ENCODE results near the gene GTF2H4. TPM values are rescaled to one million over a fixed set of nuclear protein-coding genes. Genes with fewer than 3 reads are reported as not detected.
A peak's percentile ranks its signal among the peaks of the same experiment; 100 is the strongest.
"Not testable (repeated sequence)": the region's sequence is repeated elsewhere in the genome, so short reads cannot be mapped to it uniquely, and the experiment has no call there.

Gene GTF2H4
- total RNA-seq, 2 donors from 2014 or later, result 60.0 to 67.9 TPM

DNA sequence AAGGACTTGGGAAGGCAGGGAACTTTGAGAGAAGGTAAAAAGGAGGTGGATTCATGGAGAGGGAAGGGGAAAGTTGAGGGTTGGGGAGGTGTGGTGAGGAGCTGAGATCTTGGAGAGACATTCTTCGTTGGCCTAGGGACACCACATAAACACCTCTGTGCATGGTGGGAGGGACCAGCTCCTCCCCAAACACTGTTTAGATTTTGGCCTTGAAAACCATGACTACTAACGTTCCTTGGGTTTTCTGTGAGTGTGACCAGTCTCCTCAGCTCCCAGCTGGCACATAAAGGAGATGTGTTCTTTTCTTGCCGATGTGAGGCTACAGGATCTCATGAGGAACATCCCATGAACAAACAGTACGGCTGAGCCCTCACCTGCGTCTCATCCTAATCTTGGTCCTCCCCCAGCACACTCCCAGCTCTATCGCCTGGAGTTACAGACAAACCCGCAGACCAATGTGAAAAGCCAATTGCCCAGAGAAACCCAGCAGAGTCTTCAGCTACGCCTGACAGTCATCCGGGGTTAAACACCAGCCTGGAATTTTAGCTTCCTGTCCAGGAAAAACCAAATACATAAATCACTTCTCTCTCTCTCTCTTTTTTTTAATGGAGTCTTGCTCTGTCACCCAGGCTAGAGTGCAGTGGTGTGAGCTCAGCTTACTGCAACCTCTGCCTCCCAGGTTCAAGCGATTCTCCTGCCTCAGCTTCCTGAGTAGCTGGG lies 45.7 kb upstream of the GTF2H4 start:
- TF ChIP-seq, protein P1, sequence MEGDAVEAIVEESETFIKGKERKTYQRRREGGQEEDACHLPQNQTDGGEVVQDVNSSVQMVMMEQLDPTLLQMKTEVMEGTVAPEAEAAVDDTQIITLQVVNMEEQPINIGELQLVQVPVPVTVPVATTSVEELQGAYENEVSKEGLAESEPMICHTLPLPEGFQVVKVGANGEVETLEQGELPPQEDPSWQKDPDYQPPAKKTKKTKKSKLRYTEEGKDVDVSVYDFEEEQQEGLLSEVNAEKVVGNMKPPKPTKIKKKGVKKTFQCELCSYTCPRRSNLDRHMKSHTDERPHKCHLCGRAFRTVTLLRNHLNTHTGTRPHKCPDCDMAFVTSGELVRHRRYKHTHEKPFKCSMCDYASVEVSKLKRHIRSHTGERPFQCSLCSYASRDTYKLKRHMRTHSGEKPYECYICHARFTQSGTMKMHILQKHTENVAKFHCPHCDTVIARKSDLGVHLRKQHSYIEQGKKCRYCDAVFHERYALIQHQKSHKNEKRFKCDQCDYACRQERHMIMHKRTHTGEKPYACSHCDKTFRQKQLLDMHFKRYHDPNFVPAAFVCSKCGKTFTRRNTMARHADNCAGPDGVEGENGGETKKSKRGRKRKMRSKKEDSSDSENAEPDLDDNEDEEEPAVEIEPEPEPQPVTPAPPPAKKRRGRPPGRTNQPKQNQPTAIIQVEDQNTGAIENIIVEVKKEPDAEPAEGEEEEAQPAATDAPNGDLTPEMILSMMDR (conservative IDR thresholded peaks at IDR 0.05), result no peak
- H3K9me3 ChIP-seq (ENCODE audit: control insufficient read depth, low read length), result peaks cover 1% of the 10 kb centered on the region
- WGBS, 2 experiments (ENCODE audit: insufficient coverage in 1 of 2, insufficient read length in 1 of 2), result 91 to 94% methylated on average over 7 to 10 of the region's 10 CpGs
- H3K27ac Mint-ChIP-seq, result no peak overlapping the region
- H3K4me1 Mint-ChIP-seq, result no peaks in the 10 kb centered on the region
- peaks cover 5% of the 10 kb centered on the region for H3K27me3 Mint-ChIP-seq (ENCODE audit: insufficient read depth)
- no peak overlapping the region for H3K4me3 Mint-ChIP-seq
- H3K27ac ChIP-seq (ENCODE audit: low read depth, low read length), result no peak overlapping the region
- no peaks in the 10 kb centered on the region for H3K27me3 ChIP-seq (ENCODE audit: control insufficient read depth, insufficient read depth, low read length, poor library complexity, severe bottlenecking)
- H3K36me3 ChIP-seq (ENCODE audit: control insufficient read depth, insufficient read depth, low read length), result no peaks in the 10 kb centered on the region
- H3K9ac ChIP-seq (ENCODE audit: extremely low read depth, low read length, poor library complexity, severe bottlenecking), result no peak overlapping the region
- no peak for DNase-seq
- no peak overlapping the region for H3K4me3 ChIP-seq (ENCODE audit: low read length)
- no peaks in the 10 kb centered on the region for H3K4me1 ChIP-seq (ENCODE audit: control insufficient read depth, insufficient read depth, low read length)
- H3K9me3 Mint-ChIP-seq, result peaks cover 45% of the 10 kb centered on the region
- H3K36me3 Mint-ChIP-seq (ENCODE audit: low read depth), result peaks cover 2% of the 10 kb centered on the region

DNA sequence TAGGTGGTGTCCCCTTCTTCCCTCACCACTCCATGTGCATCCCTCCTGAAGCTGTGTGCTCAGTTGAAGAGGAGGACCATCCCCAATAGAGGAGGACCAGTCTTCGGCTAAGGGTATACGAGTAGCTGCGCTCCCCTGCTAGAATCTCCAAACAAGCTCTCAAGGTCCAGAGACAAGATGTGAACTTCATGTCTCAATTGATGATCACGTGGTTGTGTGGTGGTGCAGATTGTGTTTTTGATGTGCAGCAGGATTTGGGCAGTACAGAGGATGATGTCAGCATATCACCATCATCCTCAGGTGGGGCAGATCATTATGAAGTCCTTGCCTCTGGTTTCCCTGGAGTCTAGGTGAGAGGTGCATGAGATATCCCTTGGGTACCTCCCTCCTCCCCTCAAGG lies 43.7 kb upstream of the GTF2H4 start:
- no peak overlapping the region for H3K4me3 Mint-ChIP-seq
- H3K4me1 Mint-ChIP-seq, result no peaks in the 10 kb centered on the region

DNA sequence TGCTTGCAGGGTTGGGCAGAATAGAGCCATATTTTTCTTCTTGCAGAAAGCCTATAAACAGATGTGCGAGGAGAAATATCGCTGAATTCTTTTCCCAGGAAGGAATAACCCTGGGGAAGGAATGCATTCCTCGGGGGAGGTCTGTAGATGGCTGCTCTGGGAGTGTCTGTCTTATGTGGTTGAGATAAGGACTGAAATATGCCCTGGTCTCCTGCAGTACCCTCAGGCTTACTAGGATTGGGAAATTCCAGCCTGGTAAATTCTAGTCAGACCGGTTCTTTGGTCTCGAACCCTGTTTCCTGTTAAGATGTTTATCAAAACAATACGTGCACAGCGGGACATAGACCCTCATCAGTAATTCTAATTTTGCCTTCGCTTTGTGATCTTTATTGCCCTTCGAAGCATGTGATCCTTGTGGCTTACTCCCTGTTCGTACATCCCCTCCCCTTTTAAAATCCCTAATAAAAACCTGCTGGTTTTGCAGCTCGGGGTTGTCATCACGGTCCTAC lies 38.7 kb upstream of the GTF2H4 start:
- H3K4me1 Mint-ChIP-seq; H3K9ac ChIP-seq (ENCODE audit: extremely low read depth, low read length, poor library complexity, severe bottlenecking); H3K27me3 Mint-ChIP-seq (ENCODE audit: insufficient read depth); H3K36me3 ChIP-seq (ENCODE audit: control insufficient read depth, insufficient read depth, low read length); H3K4me3 Mint-ChIP-seq; H3K4me3 ChIP-seq (ENCODE audit: low read length); H3K36me3 Mint-ChIP-seq (ENCODE audit: low read depth); H3K27ac Mint-ChIP-seq; H3K4me1 ChIP-seq (ENCODE audit: control insufficient read depth, insufficient read depth, low read length); H3K27ac ChIP-seq (ENCODE audit: low read depth, low read length); H3K27me3 ChIP-seq (ENCODE audit: control insufficient read depth, insufficient read depth, low read length, poor library complexity, severe bottlenecking): not testable (repeated sequence)
- peak; percentile 42 for DNase-seq
- 83 to 90% methylated on average over 7 to 12 of the region's 12 CpGs for WGBS, 2 experiments (ENCODE audit: insufficient coverage in 1 of 2, insufficient read length in 1 of 2)
- peaks cover 66% of the 10 kb centered on the region for H3K9me3 ChIP-seq (ENCODE audit: control insufficient read depth, low read length)
- H3K9me3 Mint-ChIP-seq, result peaks cover 72% of the 10 kb centered on the region

More for the DNA sequence above, 43.7 kb upstream of the GTF2H4 start:
- Histone ChIP-seq H3K4me3 (ENCODE audit: low read length) (no peak overlapping the region), H3K9ac (ENCODE audit: extremely low read depth, low read length, poor library complexity, severe bottlenecking) (no peak overlapping the region), H3K9me3 (ENCODE audit: control insufficient read depth, low read length) (peaks cover 21% of the 10 kb centered on the region), H3K36me3 (ENCODE audit: control insufficient read depth, insufficient read depth, low read length) (no peaks in the 10 kb centered on the region), H3K27ac (ENCODE audit: low read depth, low read length) (no peak overlapping the region), H3K27me3 (ENCODE audit: control insufficient read depth, insufficient read depth, low read length, poor library complexity, severe bottlenecking) (no peaks in the 10 kb centered on the region), H3K4me1 (ENCODE audit: control insufficient read depth, insufficient read depth, low read length) (no peaks in the 10 kb centered on the region)
- WGBS, 2 experiments (ENCODE audit: insufficient coverage in 1 of 2, insufficient read length in 1 of 2), result 94% methylated on average over 4 of the region's 4 CpGs; no CpG with 5 or more reads in 1 of the 2 experiments
- peak; percentile 10 for DNase-seq
- peaks cover 5% of the 10 kb centered on the region for H3K27me3 Mint-ChIP-seq (ENCODE audit: insufficient read depth)
- peaks cover 2% of the 10 kb centered on the region for H3K36me3 Mint-ChIP-seq (ENCODE audit: low read depth)
- H3K9me3 Mint-ChIP-seq, result peaks cover 49% of the 10 kb centered on the region
- TF ChIP-seq, protein P1 (conservative IDR thresholded peaks at IDR 0.05), result no peak
- no peak overlapping the region for H3K27ac Mint-ChIP-seq

Data from endodermal cell (in vitro differentiated cells).